Transverse colon (tissue), 4 donors: ENCODE data around the gene CLEC2B.

Source experiments
- CTCF ChIP-seq, 5 experiments: fragments of 200-600 bp in 3 of 5; fragments of 450-650 bp in 2 of 5; sonication (generic) in 3 of 5; IDR thresholded peaks; 1 replicate in 2 of 5; 2 replicates in 3 of 5; pipeline ENCODE4 v1.5.1; 2016 to 2017; ENCODE audit warnings: antibody characterized with exemption in 5 of 5, inconsistent platforms in 3 of 5, mild to moderate bottlenecking in 2 of 5, moderate library complexity in 1 of 5
- POLR2A ChIP-seq: fragments of 450-650 bp; IDR thresholded peaks from one replicate; pipeline ENCODE4 v1.6.1; 2016; ENCODE audit warnings: antibody characterized with exemption, mild to moderate bottlenecking, moderate library complexity
- POLR2AphosphoS5 ChIP-seq, 3 donors: sonication (generic); formaldehyde crosslinking; IDR thresholded peaks; one replicate each; pipeline ENCODE4 v1.6.1; 2016; ENCODE audit warnings: antibody characterized with exemption in 3 of 3

- TF ChIP-seq POLR2A (no peak), POLR2AphosphoS5 (IDR thresholded peaks at IDR 0.05) (no peak), CTCF (IDR thresholded peaks at IDR 0.05) (no peak)
These were observed 1.2 kb upstream of the CLEC2B start for GRCh38 chr12:9870286-9870866.
